Activated CD4-positive, alpha-beta T cell treated with anti-CD3 and anti-CD28 coated beads for 48 hours (primary cell): Measurements from ENCODE around the gene ATAD3A.
A peak's percentile ranks its signal among the peaks of the same experiment; 100 is the strongest.
"Not testable (repeated sequence)": the region's sequence is repeated elsewhere in the genome, so short reads cannot be mapped to it uniquely, and the experiment has no call there.

Source experiments
- DNase-seq: peaks from one replicate; pipeline ENCODE4 v3.0.0-alpha.2; 2020

ATAD3A gene

DNA sequence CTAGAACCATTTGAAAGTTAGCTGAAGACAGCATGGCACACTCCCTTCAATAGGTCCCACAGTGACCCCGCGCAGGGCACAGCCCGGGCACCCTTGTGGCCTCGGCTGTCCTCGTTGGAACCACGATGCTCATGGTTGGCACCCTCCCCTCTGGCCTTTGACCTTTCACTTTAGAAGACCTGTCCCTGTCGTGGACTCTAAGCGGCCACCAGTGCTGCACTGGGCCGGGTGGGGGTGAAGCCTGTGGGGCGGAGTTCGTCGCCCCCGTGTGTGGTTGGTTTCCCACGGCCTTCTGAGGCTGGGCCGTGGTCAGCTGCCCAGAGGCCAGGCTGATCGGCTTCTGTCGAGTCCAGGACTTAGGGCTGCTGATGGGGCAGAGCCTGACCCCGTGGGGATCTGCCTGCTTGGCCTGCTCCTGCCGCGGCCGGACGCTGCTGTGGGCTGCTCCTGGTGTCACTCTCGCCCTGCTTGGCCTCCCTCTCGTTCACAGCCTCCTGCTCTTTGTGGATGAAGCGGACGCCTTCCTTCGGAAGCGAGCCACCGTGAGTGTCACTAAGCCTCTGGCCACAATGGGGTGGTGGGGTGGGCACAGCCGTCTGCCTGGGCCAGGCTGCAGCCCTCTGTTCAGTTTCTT is 12.9 kb downstream of the ATAD3A start:
- DNase-seq, result not testable (repeated sequence)

DNA sequence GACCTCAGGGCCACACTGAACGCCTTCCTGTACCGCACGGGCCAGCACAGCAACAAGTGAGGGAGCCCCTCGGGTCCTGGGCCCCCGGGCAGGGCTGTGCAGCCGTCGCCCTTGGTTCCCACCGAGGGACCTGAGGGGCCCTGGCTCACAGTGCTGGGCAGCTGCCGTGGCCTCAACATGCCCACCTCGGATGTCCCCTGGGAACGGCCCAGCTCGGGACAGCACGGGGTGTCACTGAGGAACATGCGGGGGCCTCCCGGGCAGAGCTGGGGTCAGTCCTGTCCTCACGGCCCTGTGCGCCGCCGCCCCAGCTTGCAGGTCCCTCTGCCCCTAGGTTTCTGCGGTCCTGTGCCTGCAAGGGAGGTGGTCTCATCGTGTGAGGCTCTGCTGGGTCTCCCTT is 14.5 kb downstream of the ATAD3A start:
- not testable (repeated sequence) for DNase-seq

DNA sequence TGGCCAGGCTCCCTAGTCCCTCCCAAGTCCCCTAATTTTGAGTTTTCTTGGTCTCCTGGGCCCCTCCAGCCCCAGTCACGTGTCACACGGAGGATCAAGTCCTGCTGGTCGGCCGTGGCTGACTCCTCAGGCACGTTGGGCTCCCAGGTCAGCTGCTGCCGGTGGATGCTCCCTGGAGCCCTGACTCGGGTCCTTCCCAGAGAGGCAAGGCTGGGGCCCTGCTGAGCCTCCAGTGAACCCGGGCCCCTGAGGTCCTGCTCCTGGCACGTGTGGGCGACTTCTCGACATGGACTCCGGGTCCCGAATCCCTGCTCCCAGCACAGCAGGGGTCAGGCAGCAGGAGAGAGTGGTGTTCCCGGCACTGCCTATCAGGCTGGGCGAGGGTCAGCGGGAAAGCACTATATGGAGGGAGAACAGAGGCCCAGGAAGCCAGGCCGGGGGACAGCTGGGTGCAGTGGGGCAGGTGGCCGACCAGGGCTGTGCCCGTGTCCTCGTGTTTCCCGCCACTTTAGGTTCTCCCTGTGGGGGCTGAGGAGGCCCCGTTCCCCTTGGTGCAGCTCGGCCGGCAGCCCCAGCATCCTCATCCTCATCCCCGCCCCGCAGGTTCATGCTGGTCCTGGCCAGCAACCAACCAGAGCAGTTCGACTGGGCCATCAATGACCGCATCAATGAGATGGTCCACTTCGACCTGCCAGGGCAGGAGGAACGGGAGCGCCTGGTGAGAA is 15.3 kb downstream of the ATAD3A start:
- DNase-seq, result no peak

DNA sequence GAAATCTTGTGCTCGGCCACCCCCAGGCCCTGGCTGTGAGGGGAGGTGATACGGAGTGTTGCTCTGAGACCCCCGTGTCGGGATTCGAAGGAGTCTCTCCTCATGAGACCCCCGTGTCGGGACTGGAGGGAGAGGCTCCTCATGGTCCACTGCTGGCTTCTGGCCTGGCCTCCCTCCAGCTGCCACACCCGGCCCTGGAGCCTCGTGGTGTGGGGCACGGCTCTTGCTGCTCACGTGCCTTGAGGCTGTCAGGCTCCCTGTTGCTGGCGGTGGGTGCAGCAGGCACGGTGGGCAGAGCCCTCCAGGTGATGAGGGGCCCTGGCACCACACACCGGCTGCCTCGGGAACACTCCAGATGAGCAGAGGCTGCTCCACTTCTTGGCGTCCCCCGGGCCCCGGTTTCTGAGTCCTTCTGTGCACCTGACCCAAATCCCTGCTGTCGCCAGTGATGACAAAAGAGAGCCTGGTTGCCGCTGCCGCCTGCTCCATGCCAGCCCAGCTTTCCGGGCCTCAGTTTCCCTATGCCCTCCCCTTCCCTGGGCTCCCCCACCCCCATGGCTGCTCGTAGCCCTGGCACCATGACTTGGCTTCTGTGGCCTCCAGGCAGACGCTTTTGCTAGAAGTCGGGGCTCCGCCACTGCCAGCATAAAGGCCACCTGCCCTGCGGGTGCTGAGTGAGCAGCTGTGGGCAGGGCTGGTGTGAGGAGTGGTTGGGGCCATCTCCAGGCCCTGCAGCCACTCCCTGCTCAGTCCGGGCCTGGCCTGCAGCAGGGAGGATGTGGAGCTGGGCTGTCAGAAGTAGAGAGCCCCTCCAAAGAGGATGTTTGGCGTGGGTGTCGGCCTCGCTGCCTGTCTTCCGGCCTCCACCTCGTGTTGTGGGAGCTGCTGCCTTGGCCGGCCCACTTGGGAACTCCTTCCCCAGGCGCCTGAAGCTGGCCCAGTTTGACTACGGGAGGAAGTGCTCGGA is 16.6 kb downstream of the ATAD3A start:
- DNase-seq, result no peak

DNA sequence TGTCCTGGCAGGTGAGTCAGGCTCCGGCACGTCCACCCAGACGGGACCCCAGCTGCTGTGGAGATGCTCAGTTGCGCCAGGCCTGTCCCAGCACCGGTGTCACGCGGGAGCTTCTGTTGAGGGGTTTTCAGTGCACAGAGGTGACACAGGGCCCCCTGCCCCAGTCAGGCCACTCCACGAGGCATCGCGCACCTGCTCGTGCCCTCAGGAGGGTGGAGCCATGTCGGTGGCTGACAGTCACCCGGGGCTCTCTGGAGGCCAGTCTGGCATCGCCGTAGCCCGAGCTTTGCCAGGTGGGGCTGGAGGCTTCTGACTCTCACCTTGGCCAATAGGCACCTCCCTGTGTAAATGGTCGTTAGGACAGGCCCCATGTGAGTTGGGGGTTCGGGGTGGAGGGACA is 17.4 kb downstream of the ATAD3A start:
- DNase-seq, result no peak

GRCh38 chr1:1529936-1530335 is 18.0 kb downstream of the ATAD3A start:
- DNase-seq, result no peak

DNA sequence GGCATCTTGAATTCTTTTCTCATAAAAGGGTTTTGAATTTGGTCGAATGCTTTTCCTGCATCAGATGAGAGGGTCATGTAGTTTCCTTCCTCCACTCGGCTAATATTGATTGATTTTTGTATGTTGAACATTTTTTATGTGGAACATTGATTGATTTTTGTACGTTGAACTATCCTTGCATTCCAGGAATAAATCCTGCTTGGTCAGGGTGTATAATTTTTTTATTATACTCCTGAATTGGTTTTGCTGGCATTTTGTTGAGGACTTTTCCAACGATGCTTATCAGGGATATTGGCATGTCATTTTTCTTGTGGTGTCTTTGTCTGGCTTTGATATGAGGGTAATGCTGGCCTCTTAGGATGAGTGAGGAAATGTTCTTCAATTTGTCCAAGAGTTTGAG is 20.0 kb downstream of the ATAD3A start:
- no peak for DNase-seq

DNA sequence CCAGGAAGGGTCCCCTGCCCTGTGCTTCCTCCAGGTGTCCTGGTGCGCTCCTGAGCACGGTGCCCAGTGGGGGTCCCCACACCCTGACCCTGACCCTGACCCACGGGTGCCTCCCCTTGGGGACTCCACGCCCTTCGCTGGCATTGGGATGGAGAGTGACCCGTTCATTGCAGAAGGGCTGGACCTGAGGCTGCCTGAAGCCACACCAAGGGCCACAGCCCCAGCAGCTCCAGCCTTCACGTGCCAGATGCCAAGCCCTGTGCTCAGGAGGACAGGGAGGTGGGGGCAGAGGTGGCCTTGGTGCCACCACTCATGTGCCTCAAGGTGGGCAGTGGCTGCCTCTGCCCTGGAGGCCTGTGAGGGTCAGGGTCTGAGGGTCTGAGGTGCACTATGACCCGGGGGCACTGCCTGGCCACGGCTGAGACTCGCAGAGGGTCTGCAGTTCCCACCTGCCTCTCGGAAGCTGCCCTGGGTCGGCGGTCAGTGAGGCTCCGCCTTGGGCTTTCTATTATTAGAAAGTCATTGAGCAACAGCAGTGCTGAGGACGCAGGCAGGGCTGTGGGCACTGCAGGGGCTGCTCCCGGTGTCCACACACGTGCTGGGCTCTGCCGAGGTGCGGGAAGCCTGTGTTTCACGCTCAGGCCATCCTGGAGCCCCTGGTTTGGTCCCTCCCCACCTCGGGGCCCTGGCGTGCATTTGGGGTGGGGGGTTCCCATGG is 21.4 kb downstream of the ATAD3A start:
- not testable (repeated sequence) for DNase-seq

GRCh38 chr1:1533894-1534291 is 21.9 kb downstream of the ATAD3A start:
- DNase-seq, result not testable (repeated sequence)

- no peak for DNase-seq
Measured at GRCh38 chr1:1534401-1535154, 22.6 kb downstream of the ATAD3A start.

- DNase-seq, result no peak
Measured at GRCh38 chr1:1535201-1536018, 23.4 kb downstream of the ATAD3A start.

DNA sequence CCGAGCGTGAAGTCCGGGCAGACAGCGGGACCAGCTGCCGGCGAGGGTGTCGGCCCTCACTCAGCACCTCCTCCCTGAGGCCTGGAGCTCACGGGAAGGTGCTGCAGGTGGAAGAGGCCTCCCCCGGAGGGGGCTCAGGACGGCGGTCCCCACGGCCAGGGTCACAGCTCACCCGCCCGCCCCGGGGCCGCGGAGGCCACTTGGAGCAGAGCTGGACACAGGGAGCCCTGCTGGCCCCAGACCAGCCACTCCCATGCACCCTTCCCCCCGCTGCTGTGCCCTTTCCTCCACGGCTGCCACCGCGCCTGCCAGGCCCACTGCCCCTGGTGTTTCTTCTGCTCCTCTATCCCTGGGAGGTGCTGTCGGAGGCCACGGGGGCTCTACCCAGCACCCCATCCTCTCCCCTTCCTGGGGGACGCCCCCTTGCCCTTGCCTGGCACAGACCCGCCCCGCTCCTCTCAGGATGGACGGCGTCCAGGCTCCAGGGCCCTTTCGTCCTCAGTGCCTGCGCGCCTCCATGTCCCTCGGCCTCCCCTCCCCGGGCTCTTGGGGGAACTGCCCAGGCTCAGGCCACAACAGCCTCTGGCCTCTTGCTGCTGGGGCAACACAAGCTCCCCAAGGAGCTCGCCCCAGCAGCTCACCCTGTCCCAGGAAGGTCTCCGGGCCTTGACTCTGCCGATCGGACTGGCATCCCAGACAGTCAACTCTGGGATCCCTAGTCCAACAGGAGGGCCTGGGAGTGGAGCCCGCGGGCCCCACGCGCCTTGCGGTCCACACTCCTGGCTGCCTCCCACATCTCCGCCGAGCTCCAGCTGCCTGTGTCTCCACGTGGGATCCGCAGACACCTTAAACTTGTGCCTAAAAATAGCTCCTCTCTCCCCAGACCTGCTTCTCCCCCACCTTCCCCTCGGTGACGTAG is 24.3 kb downstream of the ATAD3A start:
- no peak for DNase-seq

- DNase-seq, result no peak
Measured at GRCh38 chr1:1536938-1537546, 25.1 kb downstream of the ATAD3A start.

GRCh38 chr1:1537626-1538250 is 25.8 kb downstream of the ATAD3A start:
- no peak for DNase-seq

DNA sequence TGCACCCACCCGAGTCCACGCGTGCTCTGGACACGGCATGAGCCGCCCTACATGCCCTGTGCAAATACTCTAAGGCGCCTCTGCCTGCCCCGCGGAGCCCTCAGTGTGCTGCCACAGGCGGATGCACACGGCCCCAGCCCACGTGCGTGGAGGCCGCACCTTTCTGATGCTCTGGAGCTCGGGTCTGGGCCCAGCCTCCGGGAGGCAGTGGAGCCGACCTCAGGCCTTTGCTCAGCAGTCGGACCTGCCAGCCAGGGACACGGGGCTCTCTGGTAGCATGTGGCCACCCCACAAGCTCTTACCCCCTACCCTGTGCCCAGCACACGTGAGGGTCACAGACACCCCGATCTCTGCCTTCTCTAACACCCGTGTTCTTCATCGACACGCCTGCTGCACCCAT is 26.4 kb downstream of the ATAD3A start:
- DNase-seq, result no peak

DNA sequence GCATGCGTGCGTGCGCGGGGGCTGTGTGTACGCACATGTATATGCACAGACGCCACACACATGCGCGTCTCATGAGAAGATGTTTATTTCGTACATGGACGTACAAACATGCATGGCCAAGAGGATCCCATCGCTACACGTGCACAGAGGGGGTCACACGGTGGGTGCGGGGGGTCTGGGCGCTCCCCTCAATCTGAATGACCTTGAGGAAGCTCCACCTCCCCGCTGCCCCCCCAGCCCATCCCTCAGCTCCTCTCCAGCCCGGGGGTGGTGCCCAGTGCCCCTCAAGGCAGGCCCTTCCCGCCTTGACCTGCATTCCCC is 27.0 kb downstream of the ATAD3A start:
- no peak for DNase-seq

- no peak for DNase-seq
Measured at GRCh38 chr1:1539310-1540089, 27.5 kb downstream of the ATAD3A start.

DNA sequence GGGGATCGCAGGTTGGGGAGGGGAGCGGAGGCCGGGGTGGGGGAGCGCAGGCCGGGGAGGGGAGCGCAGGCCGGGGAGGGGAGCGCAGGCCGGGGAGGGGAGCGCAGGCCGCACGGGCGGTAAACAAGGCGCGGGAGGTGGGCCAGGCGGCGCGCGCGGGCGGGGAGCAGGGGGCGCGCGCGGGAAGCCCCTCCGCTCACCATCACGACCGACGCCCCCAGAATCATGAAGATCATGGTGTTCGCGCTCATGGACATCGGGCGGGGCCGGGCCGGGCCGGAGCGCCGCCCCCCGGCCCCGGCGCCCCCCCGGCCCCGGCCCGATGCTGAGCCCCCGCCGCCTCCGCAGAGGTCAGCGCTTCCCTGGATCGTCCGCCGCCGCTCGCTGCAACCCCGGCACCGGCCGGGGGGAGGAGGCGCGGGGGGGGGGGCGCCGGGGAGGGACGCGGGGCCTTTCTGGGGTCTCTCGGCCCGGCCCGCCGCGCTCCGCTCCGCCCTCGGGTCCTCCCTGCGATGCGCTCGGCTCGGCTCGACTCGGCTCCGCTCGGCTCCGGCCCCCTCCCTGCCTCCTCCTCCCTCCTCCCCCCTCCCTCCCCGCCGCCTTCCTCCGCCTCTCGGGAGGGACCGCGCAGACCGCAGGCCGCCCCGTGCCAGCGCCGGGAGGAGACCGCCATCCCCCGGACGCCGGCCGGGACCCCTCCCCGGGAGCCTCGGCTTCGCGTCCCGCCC is 28.3 kb downstream of the ATAD3A start, which contains the start of gene TMEM240:
Gene TMEM240, minus strand, starts transcription at position 535 of the 728 bp plus-strand sequence. Its CDS starts 278 bp downstream, at position 257.
- DNase-seq, result peak; percentile 74
